ENCODE data around the gene BIK. TPM values are rescaled to one million over a fixed set of nuclear protein-coding genes. Genes with fewer than 3 reads are reported as not detected.

Gene BIK
- total RNA-seq, 1 experiment from 2014 or later, result 3.2 TPM

DNA sequence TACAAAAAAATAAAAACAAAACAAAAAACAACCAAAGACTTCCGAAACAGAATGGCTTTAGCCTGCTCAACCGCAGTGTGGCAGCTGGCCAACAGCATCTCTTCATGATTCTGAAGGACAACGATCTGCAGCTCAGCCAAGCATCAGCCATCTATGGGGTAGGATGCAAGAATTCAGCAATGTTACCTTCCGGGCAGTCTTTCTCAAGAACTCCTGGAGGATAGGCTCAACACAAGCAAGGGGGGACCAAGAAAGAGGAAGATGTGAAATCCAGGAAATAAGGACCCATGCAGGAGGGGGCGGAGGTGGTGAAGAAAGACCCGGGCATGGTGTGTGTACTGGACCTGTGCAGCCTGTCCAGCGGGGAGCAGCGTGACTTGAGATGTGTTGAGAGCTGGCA lies 37.3 kb downstream of the BIK start:
- no peak for DNase-seq (ENCODE audit: low spot score)
- Mint-ChIP-seq H3K27ac (no peak overlapping the region), H3K4me3 (no peak overlapping the region), H3K27me3 (ENCODE audit: low read depth) (peaks cover 12% of the 10 kb centered on the region), H3K36me3 (no peaks in the 10 kb centered on the region), H3K4me1 (peaks cover 10% of the 10 kb centered on the region), H3K9me3 (no peaks in the 10 kb centered on the region)
- ChIA-PET CTCF (no interaction called here), POLR2A (no interaction called here)
- no peak for ATAC-seq
- TF ChIP-seq PRRX2 (CRISPR knock-in tag; IDR thresholded peaks at IDR 0.05), result no peak
- no peak for TF ChIP-seq ZBTB21 (CRISPR knock-in tag; IDR thresholded peaks at IDR 0.05; ENCODE audit: borderline replicate concordance)
- no peak for TF ChIP-seq ZNF317 (CRISPR knock-in tag; IDR thresholded peaks at IDR 0.05; ENCODE audit: borderline replicate concordance, low read depth)
- TF ChIP-seq FOXP1 (CRISPR knock-in tag; IDR thresholded peaks at IDR 0.05; ENCODE audit: borderline replicate concordance), result no peak
- TF ChIP-seq OVOL2 (CRISPR knock-in tag; IDR thresholded peaks at IDR 0.05; ENCODE audit: borderline replicate concordance), result no peak
- TF ChIP-seq TEAD1 (CRISPR knock-in tag; IDR thresholded peaks at IDR 0.05), result no peak
- no peak for TF ChIP-seq ZNF671 (CRISPR knock-in tag; IDR thresholded peaks at IDR 0.05)
- TF ChIP-seq, protein P1, sequence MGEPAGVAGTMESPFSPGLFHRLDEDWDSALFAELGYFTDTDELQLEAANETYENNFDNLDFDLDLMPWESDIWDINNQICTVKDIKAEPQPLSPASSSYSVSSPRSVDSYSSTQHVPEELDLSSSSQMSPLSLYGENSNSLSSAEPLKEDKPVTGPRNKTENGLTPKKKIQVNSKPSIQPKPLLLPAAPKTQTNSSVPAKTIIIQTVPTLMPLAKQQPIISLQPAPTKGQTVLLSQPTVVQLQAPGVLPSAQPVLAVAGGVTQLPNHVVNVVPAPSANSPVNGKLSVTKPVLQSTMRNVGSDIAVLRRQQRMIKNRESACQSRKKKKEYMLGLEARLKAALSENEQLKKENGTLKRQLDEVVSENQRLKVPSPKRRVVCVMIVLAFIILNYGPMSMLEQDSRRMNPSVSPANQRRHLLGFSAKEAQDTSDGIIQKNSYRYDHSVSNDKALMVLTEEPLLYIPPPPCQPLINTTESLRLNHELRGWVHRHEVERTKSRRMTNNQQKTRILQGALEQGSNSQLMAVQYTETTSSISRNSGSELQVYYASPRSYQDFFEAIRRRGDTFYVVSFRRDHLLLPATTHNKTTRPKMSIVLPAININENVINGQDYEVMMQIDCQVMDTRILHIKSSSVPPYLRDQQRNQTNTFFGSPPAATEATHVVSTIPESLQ (CRISPR knock-in tag; IDR thresholded peaks at IDR 0.05), result no peak
- TF ChIP-seq, protein P2, sequence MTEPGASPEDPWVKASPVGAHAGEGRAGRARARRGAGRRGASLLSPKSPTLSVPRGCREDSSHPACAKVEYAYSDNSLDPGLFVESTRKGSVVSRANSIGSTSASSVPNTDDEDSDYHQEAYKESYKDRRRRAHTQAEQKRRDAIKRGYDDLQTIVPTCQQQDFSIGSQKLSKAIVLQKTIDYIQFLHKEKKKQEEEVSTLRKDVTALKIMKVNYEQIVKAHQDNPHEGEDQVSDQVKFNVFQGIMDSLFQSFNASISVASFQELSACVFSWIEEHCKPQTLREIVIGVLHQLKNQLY (CRISPR knock-in tag; IDR thresholded peaks at IDR 0.05), result no peak
- TF ChIP-seq ZNF121 (CRISPR knock-in tag; IDR thresholded peaks at IDR 0.05), result no peak
- no peak for TF ChIP-seq GRHL2 (CRISPR knock-in tag; IDR thresholded peaks at IDR 0.05; ENCODE audit: insufficient replicate concordance, severe bottlenecking)
- no peak for TF ChIP-seq NR2C2 (CRISPR knock-in tag; IDR thresholded peaks at IDR 0.05)
- TF ChIP-seq, protein P3, sequence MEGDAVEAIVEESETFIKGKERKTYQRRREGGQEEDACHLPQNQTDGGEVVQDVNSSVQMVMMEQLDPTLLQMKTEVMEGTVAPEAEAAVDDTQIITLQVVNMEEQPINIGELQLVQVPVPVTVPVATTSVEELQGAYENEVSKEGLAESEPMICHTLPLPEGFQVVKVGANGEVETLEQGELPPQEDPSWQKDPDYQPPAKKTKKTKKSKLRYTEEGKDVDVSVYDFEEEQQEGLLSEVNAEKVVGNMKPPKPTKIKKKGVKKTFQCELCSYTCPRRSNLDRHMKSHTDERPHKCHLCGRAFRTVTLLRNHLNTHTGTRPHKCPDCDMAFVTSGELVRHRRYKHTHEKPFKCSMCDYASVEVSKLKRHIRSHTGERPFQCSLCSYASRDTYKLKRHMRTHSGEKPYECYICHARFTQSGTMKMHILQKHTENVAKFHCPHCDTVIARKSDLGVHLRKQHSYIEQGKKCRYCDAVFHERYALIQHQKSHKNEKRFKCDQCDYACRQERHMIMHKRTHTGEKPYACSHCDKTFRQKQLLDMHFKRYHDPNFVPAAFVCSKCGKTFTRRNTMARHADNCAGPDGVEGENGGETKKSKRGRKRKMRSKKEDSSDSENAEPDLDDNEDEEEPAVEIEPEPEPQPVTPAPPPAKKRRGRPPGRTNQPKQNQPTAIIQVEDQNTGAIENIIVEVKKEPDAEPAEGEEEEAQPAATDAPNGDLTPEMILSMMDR (IDR thresholded peaks at IDR 0.05), result no peak
- TF ChIP-seq, protein P4, sequence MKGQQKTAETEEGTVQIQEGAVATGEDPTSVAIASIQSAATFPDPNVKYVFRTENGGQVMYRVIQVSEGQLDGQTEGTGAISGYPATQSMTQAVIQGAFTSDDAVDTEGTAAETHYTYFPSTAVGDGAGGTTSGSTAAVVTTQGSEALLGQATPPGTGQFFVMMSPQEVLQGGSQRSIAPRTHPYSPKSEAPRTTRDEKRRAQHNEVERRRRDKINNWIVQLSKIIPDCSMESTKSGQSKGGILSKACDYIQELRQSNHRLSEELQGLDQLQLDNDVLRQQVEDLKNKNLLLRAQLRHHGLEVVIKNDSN (CRISPR knock-in tag; IDR thresholded peaks at IDR 0.05), result no peak
- TF ChIP-seq TCF7 (CRISPR knock-in tag; IDR thresholded peaks at IDR 0.05; ENCODE audit: low read depth), result no peak
- no peak for TF ChIP-seq ESRRA (CRISPR knock-in tag; IDR thresholded peaks at IDR 0.05; ENCODE audit: borderline replicate concordance)
- no peak for TF ChIP-seq NR3C1 (CRISPR knock-in tag; conservative IDR thresholded peaks at IDR 0.05; ENCODE audit: low read depth)
- TF ChIP-seq NR1H2 (CRISPR knock-in tag; IDR thresholded peaks at IDR 0.05), result no peak
- TF ChIP-seq SMAD3 (CRISPR knock-in tag; IDR thresholded peaks at IDR 0.05; ENCODE audit: borderline replicate concordance), result no peak

DNA sequence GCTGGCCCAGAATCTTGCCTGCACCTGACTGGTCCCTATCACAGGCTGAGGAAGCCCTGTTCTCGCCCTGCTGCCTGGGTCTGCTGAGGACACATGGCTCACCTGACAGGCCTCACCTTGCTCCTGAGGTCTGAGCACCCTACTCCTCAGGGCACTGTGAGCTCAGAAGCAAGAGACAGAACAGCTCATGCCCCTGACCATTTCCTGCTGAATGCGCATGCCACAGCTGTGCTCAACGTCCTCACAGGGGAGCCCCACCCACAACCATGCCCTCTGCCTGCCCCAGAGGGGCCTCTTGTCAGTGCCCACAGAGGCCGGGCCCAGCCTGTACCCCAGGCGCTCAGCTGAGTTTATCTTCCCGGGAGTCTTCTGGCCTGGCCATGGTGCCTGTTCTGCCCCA lies 38.0 kb downstream of the BIK start:
- Mint-ChIP-seq H3K27me3 (ENCODE audit: low read depth) (peaks cover 14% of the 10 kb centered on the region), H3K9me3 (no peaks in the 10 kb centered on the region), H3K4me1 (peaks cover 10% of the 10 kb centered on the region), H3K4me3 (no peak overlapping the region), H3K36me3 (no peaks in the 10 kb centered on the region), H3K27ac (no peak overlapping the region)
- ATAC-seq, result no peak
- ChIA-PET POLR2A (no interaction called here), CTCF (no interaction called here)
- no peak for DNase-seq (ENCODE audit: low spot score)
- TF ChIP-seq, protein P1 (CRISPR knock-in tag; IDR thresholded peaks at IDR 0.05), result no peak
- TF ChIP-seq FOXJ3 (CRISPR knock-in tag; IDR thresholded peaks at IDR 0.05; ENCODE audit: borderline replicate concordance) (no peak), SMAD4 (CRISPR knock-in tag; IDR thresholded peaks at IDR 0.05) (no peak), HMGA2 (CRISPR knock-in tag; IDR thresholded peaks at IDR 0.05) (no peak), JUN (CRISPR knock-in tag; IDR thresholded peaks at IDR 0.05) (no peak), RORB (CRISPR knock-in tag; IDR thresholded peaks at IDR 0.05) (no peak), ZNF671 (CRISPR knock-in tag; IDR thresholded peaks at IDR 0.05) (no peak)
- TF ChIP-seq, protein P5, sequence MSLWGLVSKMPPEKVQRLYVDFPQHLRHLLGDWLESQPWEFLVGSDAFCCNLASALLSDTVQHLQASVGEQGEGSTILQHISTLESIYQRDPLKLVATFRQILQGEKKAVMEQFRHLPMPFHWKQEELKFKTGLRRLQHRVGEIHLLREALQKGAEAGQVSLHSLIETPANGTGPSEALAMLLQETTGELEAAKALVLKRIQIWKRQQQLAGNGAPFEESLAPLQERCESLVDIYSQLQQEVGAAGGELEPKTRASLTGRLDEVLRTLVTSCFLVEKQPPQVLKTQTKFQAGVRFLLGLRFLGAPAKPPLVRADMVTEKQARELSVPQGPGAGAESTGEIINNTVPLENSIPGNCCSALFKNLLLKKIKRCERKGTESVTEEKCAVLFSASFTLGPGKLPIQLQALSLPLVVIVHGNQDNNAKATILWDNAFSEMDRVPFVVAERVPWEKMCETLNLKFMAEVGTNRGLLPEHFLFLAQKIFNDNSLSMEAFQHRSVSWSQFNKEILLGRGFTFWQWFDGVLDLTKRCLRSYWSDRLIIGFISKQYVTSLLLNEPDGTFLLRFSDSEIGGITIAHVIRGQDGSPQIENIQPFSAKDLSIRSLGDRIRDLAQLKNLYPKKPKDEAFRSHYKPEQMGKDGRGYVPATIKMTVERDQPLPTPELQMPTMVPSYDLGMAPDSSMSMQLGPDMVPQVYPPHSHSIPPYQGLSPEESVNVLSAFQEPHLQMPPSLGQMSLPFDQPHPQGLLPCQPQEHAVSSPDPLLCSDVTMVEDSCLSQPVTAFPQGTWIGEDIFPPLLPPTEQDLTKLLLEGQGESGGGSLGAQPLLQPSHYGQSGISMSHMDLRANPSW (CRISPR knock-in tag; conservative IDR thresholded peaks at IDR 0.05; ENCODE audit: low read depth), result no peak

Data from WTC11 (cell line).